GM08714 (cell line): Measurements from ENCODE around the gene SCCPDH.

Experiments used
- H3K4me3 ChIP-seq: fragments of 200-500 bp; sonication (Bioruptor generic); 2 replicates; pipeline ENCODE4 v1.5.1; 2014; ENCODE audit warnings: mild to moderate bottlenecking, low read length, inconsistent platforms
- ZNF274 ChIP-seq: IDR thresholded peaks from 2 replicates; pipeline ENCODE4 v1.6.1; 2012; ENCODE audit warnings: mild to moderate bottlenecking, low read depth, low read length

The SCCPDH gene

GRCh38 chr1:246793356-246793896, 69.2 kb downstream of the SCCPDH start:
- no peak for TF ChIP-seq ZNF274
- H3K4me3 ChIP-seq = no peak overlapping the region

GRCh38 chr1:246794048-246794827, 70.0 kb downstream of the SCCPDH start:
- H3K4me3 ChIP-seq = no peak overlapping the region
- no peak for TF ChIP-seq ZNF274

GRCh38 chr1:246794828-246795671, 70.8 kb downstream of the SCCPDH start:
- no peak overlapping the region for H3K4me3 ChIP-seq
- no peak for TF ChIP-seq ZNF274

DNA sequence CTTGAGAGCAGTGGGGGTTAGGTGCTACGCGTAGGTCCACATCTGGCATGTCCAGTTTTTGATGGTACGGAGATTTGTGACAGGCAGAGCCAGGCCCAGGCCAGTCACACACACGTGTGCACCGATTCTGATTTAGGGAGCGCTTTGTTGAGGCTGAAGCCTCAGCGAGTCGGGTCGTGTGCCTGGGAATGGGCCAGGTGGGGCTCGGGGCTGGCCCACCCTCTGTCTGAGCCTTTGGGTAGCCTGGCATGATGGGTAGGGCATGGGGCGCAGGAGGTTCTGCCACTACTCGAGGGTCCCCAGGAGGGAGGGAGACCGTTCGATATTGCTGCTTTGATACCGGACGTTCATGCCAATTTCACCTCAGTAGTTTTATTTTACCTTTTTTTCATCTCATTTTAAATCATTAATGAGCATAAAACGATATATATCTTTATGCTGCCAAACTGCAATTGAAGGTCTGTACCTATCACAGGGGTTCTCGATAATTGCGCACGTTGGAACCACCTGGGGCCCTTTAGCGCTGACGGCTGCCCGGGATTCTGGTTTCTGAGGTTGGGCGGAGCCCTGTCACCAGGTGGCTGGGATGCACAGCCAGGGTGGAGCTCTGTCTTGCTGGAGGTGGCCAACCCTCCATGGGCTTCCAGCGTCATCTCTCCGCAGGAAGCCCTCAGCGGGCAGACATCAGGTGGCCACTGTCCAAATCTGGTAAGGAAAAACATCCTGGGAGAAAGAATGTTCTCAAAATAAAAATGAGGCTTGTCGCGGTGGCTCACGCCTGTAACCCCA, 71.9 kb downstream of the SCCPDH start:
- TF ChIP-seq ZNF274 = no peak
- H3K4me3 ChIP-seq = no peak overlapping the region

- no peak for TF ChIP-seq ZNF274
Observed at GRCh38 chr1:246797157-246797556, 72.9 kb downstream of the SCCPDH start.

DNA sequence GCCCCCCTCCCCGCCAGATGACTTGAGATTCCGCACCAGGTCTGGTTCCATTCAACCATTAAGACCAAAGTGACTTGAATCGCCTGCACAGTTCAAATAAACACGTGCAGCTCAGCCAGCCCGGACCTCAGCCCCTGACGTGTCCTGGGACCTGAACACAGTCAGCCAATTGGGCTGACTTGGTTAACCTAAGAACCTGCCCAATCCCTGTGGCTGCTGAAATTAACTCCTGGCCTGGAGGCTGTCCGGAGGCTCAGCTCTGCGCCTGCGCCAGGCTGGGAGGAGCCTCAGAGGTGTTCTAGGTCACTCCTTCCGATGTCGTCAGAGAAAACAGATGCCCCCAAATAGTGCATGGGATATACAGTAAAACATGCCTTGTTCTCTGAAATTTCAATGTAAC, 73.4 kb downstream of the SCCPDH start:
- no peak overlapping the region for H3K4me3 ChIP-seq
- no peak for TF ChIP-seq ZNF274

More at GRCh38 chr1:246797157-246797556, 72.9 kb downstream of the SCCPDH start:
- no peak overlapping the region for H3K4me3 ChIP-seq

- TF ChIP-seq ZNF274 = no peak
- no peak overlapping the region for H3K4me3 ChIP-seq
Observed at GRCh38 chr1:246798107-246798506, 73.9 kb downstream of the SCCPDH start.

DNA sequence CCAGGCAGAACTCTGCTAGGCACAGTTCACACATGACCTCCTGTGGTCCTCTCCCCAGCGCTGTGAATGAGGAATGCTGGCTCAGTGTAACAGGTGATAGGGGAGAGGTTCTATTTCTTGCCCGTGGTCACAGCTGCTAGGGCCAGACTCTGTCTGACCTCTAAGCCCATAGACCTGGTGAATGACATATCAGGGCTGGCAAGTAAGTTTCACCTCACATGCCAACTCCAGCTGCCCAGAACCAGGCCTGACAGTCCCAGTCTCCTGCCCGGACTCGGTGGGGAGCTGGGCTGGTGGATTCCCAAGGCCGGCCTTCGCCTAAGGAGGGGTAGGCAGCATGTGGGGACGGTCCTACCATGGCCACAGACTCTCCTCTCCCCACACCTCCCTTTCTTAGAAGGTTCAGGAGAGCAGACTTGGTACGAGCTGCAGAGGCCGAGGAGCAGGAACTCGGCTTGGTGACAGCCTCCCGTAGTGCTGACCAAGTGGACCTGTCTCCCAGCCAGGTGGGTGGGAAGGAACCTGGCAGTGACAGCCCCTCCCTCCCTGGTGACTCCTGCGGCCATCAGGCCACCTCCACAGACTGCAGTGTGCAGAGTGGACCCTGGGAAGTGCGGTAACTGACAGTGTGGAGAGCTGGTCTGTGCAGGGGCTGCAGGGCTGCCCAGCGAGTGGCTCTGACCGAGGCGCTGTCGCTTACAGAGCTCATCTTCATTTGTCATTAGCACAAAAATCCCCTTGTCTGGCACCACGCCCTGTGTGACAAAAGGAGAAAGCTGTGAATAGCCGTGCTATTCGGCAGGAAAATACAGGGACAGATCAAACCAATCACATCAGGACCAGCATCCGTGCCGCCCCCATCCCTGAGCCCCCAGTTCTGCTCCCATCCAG, 74.6 kb downstream of the SCCPDH start:
- no peak for TF ChIP-seq ZNF274
- no peak overlapping the region for H3K4me3 ChIP-seq

GRCh38 chr1:246800356-246800755, 76.1 kb downstream of the SCCPDH start:
- no peak for TF ChIP-seq ZNF274
- H3K4me3 ChIP-seq = no peak overlapping the region

DNA sequence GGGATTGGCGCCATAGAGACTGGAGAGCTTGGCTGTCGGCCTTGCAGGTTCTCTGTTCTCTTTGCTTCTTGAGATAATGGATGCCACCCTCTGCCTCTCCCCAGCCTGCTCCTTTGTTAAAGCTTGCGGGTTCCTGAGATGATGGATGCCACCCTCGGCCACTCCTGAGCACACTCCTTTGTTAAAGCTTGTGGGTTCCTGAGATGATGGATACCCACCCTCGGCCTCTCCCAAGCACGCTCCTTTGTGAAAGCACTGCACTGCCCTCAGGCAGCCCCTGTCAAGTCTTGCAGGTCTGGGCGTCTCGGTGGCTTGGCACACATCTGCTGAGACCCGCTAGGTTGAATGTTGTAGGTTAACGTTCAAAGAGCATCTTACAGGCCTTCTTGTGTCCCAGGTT, 76.5 kb downstream of the SCCPDH start:
- H3K4me3 ChIP-seq = no peak overlapping the region
- TF ChIP-seq ZNF274 = no peak

GRCh38 chr1:246801241-246802020, 77.2 kb downstream of the SCCPDH start:
- no peak overlapping the region for H3K4me3 ChIP-seq
- no peak for TF ChIP-seq ZNF274

- H3K4me3 ChIP-seq = no peak overlapping the region
- TF ChIP-seq ZNF274 = no peak
Observed at GRCh38 chr1:246803373-246803772, 79.2 kb downstream of the SCCPDH start.
